ENCODE data around the gene OR8D1. TPM values are rescaled to one million over a fixed set of nuclear protein-coding genes. Genes with fewer than 3 reads are reported as not detected.

OR8D1 gene
- total and polyA plus RNA-seq, 8 donors, result not detected

DNA sequence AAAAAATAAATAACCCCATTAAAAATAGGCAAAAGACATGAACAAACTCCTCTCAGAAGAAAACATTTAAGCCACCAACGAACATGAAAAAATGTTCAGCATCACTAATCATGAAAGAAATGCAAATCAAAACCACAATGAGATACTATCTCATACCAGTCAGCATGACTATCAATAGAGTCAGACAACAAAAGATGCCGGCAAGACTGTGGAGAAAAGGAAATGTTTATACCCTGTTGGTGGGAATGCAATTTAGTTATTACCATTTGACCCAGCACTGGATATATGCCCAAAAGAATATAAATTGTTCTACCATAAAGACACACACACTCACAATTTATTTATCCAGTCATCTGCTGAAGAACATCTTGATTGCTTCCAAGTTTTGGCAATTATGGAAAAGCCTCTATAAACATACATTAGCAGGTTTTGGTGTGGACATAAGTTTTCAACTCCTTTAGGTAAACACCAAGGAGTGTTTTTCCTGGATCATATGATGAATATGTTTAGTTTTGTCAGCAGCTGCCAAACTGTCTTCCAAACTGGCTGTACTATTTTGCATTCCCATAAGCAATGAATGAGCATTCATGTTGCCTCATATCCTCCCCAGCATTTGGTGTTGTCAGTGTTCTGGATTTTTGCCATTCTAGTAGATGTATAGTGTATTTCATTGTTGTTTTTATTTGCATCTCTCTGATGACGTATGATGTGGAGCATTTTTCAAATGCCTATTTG, 28.0 kb downstream of the OR8D1 start:
- Histone ChIP-seq H3K36me3 (no peaks in the 10 kb centered on the region), H3K4me1 (no peaks in the 10 kb centered on the region), H3K27me3 (no peaks in the 10 kb centered on the region), H3K4me3 (no peak overlapping the region), H3K9me3 (peaks cover 0 to 11% (median 4%) of the 10 kb centered on the region in 4 donors), H3K27ac (no peak overlapping the region)
- no peak for DNase-seq
- WGBS, 5 donors, result 48 to 65% (median 52%) methylated on average over 3 of the region's 3 CpGs
- no peak for TF ChIP-seq POLR2AphosphoS5 (IDR thresholded peaks at IDR 0.05)
- TF ChIP-seq, protein P1, sequence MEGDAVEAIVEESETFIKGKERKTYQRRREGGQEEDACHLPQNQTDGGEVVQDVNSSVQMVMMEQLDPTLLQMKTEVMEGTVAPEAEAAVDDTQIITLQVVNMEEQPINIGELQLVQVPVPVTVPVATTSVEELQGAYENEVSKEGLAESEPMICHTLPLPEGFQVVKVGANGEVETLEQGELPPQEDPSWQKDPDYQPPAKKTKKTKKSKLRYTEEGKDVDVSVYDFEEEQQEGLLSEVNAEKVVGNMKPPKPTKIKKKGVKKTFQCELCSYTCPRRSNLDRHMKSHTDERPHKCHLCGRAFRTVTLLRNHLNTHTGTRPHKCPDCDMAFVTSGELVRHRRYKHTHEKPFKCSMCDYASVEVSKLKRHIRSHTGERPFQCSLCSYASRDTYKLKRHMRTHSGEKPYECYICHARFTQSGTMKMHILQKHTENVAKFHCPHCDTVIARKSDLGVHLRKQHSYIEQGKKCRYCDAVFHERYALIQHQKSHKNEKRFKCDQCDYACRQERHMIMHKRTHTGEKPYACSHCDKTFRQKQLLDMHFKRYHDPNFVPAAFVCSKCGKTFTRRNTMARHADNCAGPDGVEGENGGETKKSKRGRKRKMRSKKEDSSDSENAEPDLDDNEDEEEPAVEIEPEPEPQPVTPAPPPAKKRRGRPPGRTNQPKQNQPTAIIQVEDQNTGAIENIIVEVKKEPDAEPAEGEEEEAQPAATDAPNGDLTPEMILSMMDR (IDR thresholded peaks at IDR 0.05), result no peak
- no peak for TF ChIP-seq POLR2A (IDR thresholded peaks at IDR 0.05)
- no peak for TF ChIP-seq EP300 (IDR thresholded peaks at IDR 0.05)
- intact Hi-C loops (cut with DNase I; ENCODE audit: low total_unique reads), result no loop called here

GRCh38 chr11:124278261-124278660, 35.5 kb downstream of the OR8D1 start:
- intact Hi-C loops (cut with DNase I; ENCODE audit: low total_unique reads), result no loop called here
- H3K27me3 ChIP-seq, result no peaks in the 10 kb centered on the region
- H3K9me3 ChIP-seq, result peaks cover 0 to 8% (median 0%) of the 10 kb centered on the region in 4 donors
- no peaks in the 10 kb centered on the region for H3K36me3 ChIP-seq
- H3K4me1 ChIP-seq, result no peaks in the 10 kb centered on the region
- H3K27ac ChIP-seq, result no peak overlapping the region
- TF ChIP-seq, protein P1 (IDR thresholded peaks at IDR 0.05), result no peak
- no peak for TF ChIP-seq POLR2A (IDR thresholded peaks at IDR 0.05)
- no peak for TF ChIP-seq EP300 (IDR thresholded peaks at IDR 0.05)
- TF ChIP-seq POLR2AphosphoS5 (IDR thresholded peaks at IDR 0.05), result no peak
- WGBS, 5 donors, result 42 to 87% (median 66%) methylated on average over 2 of the region's 2 CpGs
- H3K4me3 ChIP-seq, result no peak overlapping the region
- no peak for DNase-seq

- DNase-seq, result peak in 1 of 2 donors; percentile 14
- H3K27ac ChIP-seq, result no peak overlapping the region
Measured at GRCh38 chr11:124277804-124278203, 35.9 kb downstream of the OR8D1 start.

GRCh38 chr11:124277207-124277606, 36.5 kb downstream of the OR8D1 start:
- no peaks in the 10 kb centered on the region for H3K27me3 ChIP-seq
- 75 to 88% (median 82%) methylated on average over 2 to 3 of the region's 3 CpGs for WGBS, 5 donors
- no peaks in the 10 kb centered on the region for H3K4me1 ChIP-seq
- H3K9me3 ChIP-seq, result peaks cover 0 to 8% (median 0%) of the 10 kb centered on the region in 4 donors
- DNase-seq, result no peak
- intact Hi-C loops (cut with DNase I; ENCODE audit: low total_unique reads), result no loop called here
- TF ChIP-seq POLR2AphosphoS5 (IDR thresholded peaks at IDR 0.05) (no peak), EP300 (IDR thresholded peaks at IDR 0.05) (no peak), POLR2A (IDR thresholded peaks at IDR 0.05) (no peak)
- TF ChIP-seq, protein P1 (IDR thresholded peaks at IDR 0.05), result no peak
- H3K4me3 ChIP-seq, result no peak overlapping the region
- H3K27ac ChIP-seq, result no peak overlapping the region
- no peaks in the 10 kb centered on the region for H3K36me3 ChIP-seq

More at GRCh38 chr11:124277804-124278203, 35.9 kb downstream of the OR8D1 start:
- Histone ChIP-seq H3K27me3 (no peaks in the 10 kb centered on the region), H3K4me1 (no peaks in the 10 kb centered on the region), H3K36me3 (no peaks in the 10 kb centered on the region), H3K9me3 (peaks cover 0 to 8% (median 0%) of the 10 kb centered on the region in 4 donors), H3K4me3 (no peak overlapping the region)
- TF ChIP-seq POLR2A (IDR thresholded peaks at IDR 0.05), result no peak
- intact Hi-C loops (cut with DNase I; ENCODE audit: low total_unique reads), result no loop called here
- 48 to 76% (median 71%) methylated on average over 3 of the region's 3 CpGs for WGBS, 5 donors

GRCh38 chr11:124276081-124276480, 37.7 kb downstream of the OR8D1 start:
- H3K36me3 ChIP-seq, result no peaks in the 10 kb centered on the region
- H3K27me3 ChIP-seq, result no peaks in the 10 kb centered on the region
- H3K4me3 ChIP-seq, result no peak overlapping the region
- intact Hi-C loops (cut with DNase I; ENCODE audit: low total_unique reads), result no loop called here
- peak in 1 of 2 donors; percentile 5 for DNase-seq
- H3K4me1 ChIP-seq, result no peaks in the 10 kb centered on the region
- WGBS, 5 donors, result 23 to 42% (median 35%) methylated on average over 1 of the region's 1 CpG
- H3K9me3 ChIP-seq, result peaks cover 0 to 8% (median 0%) of the 10 kb centered on the region in 4 donors
- TF ChIP-seq POLR2A (IDR thresholded peaks at IDR 0.05) (no peak), EP300 (IDR thresholded peaks at IDR 0.05) (no peak)
- TF ChIP-seq, protein P1 (IDR thresholded peaks at IDR 0.05), result no peak
- H3K27ac ChIP-seq, result no peak overlapping the region

Data from stomach (tissue), 9 donors.